VCaP (cell line): ENCODE data around the gene CAMTA1.

Experiments
- H3K27ac ChIP-seq: fragments of 450-650 bp; 2 replicates; pipeline ENCODE4 v1.5.1; 2017
- CTCF ChIP-seq: fragments of 450-650 bp; conservative IDR thresholded peaks from 2 replicates; pipeline ENCODE4 v1.5.1; 2017; ENCODE audit warnings: mild to moderate bottlenecking, moderate library complexity

CAMTA1 gene

DNA sequence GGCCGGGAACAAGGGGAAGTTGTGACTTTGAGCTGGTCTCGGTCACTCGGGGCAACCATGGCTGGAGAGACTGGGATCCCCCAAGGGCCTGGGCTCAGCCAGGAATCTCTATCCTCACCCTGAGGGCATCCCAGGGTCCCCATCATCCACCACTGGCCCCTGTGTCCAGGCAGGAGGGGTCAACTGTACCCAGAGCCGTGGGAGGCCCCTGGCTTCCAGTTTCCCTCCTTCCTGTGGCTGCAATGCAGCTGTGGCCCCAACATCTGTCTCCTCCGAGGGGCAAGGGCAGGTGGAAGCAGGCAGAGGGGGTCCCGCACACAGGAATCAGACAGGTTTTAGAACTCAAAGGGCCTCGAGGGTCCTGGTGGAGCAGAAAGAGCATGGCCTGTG lies 653.1 kb downstream of the CAMTA1 start:
- H3K27ac ChIP-seq = no peak overlapping the region
- no peak for TF ChIP-seq CTCF

- TF ChIP-seq CTCF = no peak
- no peak overlapping the region for H3K27ac ChIP-seq
Observed at GRCh38 chr1:7438921-7439655, 653.8 kb downstream of the CAMTA1 start.

GRCh38 chr1:7440154-7440553 lies 654.9 kb downstream of the CAMTA1 start:
- no peak for TF ChIP-seq CTCF
- no peak overlapping the region for H3K27ac ChIP-seq

- TF ChIP-seq CTCF = no peak
- H3K27ac ChIP-seq = no peak overlapping the region
Observed at GRCh38 chr1:7441143-7441841, 656.0 kb downstream of the CAMTA1 start.

- no peak for TF ChIP-seq CTCF
- no peak overlapping the region for H3K27ac ChIP-seq
Observed at GRCh38 chr1:7442036-7442435, 656.8 kb downstream of the CAMTA1 start.

DNA sequence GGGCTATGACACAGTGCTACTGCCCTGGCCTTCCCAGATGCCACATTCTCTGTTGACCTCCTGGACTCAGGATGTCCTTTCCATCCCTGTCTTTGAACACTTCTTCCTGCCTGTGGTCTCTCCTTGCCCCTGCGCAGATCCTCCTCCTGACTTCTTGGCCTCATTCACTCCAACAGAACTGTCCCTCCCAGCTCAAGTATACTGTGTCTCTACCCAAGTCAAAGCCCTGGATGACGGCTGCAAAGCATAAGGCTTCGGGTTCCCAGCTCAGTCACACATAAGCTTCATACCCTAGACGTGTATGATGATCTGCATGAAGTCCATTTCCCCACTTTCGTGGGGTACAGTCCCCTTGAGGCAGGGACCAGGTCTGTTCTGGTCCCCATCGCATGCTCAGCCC lies 657.7 kb downstream of the CAMTA1 start:
- no peak for TF ChIP-seq CTCF
- H3K27ac ChIP-seq = no peak overlapping the region

GRCh38 chr1:7444363-7444762 lies 659.1 kb downstream of the CAMTA1 start:
- no peak for TF ChIP-seq CTCF
- H3K27ac ChIP-seq = no peak overlapping the region
